Measurements from ENCODE around the gene GRID2.

DNA sequence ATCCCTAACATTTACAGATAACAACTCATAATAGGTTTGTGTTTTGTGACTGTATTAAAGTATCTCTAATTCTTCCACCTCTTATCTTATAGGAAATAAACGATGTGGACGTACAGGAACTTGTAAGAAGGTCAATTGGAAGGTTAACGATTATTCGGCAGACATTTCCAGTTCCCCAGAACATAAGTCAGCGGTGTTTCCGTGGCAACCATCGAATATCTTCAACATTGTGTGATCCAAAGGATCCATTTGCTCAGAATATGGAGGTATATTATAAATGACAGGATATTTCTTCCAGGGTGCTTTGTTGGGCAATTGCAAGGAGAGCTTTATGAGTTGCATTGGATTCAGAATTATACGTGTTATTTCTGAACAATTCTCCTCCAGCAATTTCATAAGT lies 912.9 kb downstream of the GRID2 start:
- no peak for TF ChIP-seq MAFG (tag; conservative IDR thresholded peaks at IDR 0.05)
- TF ChIP-seq, protein P1, sequence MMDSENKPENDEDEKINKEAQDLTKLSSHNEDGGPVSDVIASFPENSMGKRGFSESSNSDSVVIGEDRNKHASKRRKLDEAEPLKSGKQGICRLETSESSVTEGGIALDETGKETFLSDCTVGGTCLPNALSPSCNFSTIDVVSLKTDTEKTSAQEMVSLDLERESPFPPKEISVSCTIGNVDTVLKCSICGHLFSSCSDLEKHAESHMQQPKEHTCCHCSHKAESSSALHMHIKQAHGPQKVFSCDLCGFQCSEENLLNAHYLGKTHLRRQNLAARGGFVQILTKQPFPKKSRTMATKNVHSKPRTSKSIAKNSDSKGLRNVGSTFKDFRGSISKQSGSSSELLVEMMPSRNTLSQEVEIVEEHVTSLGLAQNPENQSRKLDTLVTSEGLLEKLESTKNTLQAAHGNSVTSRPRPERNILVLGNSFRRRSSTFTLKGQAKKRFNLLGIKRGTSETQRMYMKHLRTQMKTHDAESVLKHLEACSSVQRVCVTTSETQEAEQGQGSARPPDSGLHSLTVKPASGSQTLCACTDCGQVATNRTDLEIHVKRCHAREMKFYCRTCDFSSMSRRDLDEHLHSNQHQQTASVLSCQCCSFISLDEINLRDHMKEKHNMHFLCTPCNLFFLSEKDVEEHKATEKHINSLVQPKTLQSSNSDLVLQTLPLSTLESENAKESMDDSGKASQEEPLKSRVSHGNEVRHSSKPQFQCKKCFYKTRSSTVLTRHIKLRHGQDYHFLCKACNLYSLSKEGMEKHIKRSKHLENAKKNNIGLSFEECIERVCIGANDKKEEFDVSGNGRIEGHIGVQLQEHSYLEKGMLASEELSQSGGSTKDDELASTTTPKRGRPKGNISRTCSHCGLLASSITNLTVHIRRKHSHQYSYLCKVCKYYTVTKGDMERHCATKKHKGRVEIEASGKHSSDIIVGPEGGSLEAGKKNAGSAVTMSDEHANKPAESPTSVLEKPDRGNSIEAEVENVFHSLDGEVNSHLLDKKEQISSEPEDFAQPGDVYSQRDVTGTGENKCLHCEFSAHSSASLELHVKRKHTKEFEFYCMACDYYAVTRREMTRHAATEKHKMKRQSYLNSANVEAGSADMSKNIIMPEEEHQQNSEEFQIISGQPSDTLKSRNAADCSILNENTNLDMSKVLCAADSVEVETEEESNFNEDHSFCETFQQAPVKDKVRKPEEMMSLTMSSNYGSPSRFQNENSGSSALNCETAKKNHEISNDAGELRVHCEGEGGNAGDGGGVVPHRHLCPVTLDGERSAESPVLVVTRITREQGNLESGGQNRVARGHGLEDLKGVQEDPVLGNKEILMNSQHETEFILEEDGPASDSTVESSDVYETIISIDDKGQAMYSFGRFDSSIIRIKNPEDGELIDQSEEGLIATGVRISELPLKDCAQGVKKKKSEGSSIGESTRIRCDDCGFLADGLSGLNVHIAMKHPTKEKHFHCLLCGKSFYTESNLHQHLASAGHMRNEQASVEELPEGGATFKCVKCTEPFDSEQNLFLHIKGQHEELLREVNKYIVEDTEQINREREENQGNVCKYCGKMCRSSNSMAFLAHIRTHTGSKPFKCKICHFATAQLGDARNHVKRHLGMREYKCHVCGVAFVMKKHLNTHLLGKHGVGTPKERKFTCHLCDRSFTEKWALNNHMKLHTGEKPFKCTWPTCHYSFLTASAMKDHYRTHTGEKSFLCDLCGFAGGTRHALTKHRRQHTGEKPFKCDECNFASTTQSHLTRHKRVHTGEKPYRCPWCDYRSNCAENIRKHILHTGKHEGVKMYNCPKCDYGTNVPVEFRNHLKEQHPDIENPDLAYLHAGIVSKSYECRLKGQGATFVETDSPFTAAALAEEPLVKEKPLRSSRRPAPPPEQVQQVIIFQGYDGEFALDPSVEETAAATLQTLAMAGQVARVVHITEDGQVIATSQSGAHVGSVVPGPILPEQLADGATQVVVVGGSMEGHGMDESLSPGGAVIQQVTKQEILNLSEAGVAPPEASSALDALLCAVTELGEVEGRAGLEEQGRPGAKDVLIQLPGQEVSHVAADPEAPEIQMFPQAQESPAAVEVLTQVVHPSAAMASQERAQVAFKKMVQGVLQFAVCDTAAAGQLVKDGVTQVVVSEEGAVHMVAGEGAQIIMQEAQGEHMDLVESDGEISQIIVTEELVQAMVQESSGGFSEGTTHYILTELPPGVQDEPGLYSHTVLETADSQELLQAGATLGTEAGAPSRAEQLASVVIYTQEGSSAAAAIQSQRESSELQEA (IDR thresholded peaks at IDR 0.05; ENCODE audit: low read depth): no peak
- no peak for TF ChIP-seq CEBPB (tag; IDR thresholded peaks at IDR 0.05)
- TF ChIP-seq KDM1A (IDR thresholded peaks at IDR 0.05): no peak
